GM18870 (cell line): Measurements from ENCODE around the gene PRIM2.
A peak's percentile ranks its signal among the peaks of the same experiment; 100 is the strongest.
"Not testable (repeated sequence)": the region's sequence is repeated elsewhere in the genome, so short reads cannot be mapped to it uniquely, and the experiment has no call there.

Source experiments
- ATAC-seq: cut with Tn5 transposase; IDR thresholded peaks from one replicate; pipeline ENCODE4 v1.9.1; 2021; ENCODE audit warnings: moderate library complexity; ENCODE audit not compliant: unreplicated experiment

PRIM2 gene

DNA sequence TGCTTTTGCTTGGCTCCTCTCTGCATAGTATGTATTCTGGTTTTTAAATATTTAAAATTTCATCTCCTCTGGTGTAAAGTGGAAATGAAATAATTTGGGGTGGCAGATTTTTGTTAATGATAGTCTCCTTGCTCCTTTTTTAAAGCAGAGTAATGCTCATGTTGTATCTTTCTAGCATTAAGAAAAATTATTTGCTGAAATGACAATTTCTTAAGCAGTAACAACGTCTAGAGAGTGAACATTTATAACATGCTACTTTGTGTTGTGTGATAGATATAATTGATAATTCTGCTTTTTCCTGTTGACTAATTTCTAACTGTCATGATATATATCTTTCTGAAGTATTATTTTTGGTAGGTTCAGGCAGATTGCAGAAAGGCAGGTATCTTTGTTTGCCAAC, 127.4 kb downstream of the PRIM2 start:
- ATAC-seq = not testable (repeated sequence)

- peak; percentile 30 for ATAC-seq
Observed at GRCh38 chr6:57445379-57445778, 127.9 kb downstream of the PRIM2 start.

- ATAC-seq = peak; percentile 60
Observed at GRCh38 chr6:57445790-57446468, 128.5 kb downstream of the PRIM2 start.

- ATAC-seq = not testable (repeated sequence)
Observed at GRCh38 chr6:57449496-57450066, 132.2 kb downstream of the PRIM2 start.

DNA sequence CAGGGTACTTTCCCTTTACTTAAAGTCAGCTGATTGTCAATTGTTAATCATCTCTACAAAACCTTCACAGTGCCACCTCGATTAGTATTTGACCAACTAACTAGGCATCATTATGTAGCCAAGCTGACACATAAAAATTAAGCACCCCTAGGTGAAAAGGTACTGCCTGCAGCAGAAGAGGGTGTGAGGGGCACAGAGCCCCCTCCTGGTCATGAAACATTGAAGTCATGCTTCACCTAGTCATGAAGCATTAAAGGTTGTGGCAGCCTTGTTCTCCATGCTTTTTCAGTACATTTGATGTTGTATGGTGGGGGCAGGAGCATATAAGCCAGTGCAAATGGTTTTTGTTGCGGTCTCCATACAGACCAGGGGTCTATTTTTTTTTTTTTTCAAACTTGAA, 142.4 kb downstream of the PRIM2 start:
- not testable (repeated sequence) for ATAC-seq

GRCh38 chr6:57461022-57461421, 143.6 kb downstream of the PRIM2 start:
- ATAC-seq = not testable (repeated sequence)

- ATAC-seq = not testable (repeated sequence)
Observed at GRCh38 chr6:57463809-57464208, 146.4 kb downstream of the PRIM2 start.

DNA sequence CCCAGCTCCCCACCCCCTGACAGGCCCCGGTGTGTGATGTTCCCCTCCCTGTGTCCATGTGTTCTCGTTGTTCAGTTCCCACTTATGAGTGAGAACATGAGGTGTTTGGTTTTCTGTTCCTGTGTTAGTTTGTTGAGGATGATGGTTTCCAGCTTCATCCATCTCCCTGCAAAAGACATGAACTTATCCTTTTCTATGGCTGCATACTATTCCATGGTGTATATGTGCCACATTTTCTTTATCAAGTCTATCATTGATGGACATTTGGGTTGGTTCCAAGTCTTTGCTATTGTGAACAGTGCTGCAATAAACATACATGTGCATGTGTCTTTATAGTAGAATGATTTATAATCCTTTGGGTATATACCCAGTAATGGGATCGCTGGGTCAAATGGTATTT, 148.5 kb downstream of the PRIM2 start:
- ATAC-seq = not testable (repeated sequence)

GRCh38 chr6:57469072-57469471, 151.6 kb downstream of the PRIM2 start:
- no peak for ATAC-seq

DNA sequence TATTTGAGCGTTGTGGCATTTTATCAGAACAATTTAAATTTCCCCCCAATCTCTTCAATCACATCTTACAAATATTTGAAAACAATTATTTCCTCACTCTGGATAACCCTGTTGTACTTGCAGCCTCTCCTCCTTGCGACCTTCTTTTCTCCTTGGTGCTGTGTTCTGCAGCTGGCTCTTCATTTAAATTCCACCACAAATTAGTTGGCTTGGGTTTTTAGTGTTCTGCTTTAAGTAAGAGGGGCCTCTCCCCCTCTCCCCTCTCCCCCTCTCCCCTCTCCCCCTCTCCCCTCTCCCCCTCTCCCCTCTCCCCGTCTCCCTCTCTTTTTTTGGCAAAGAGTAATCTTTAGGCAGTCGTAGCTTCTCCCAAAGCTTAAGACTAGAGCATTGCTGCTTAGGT, 152.7 kb downstream of the PRIM2 start:
- ATAC-seq = not testable (repeated sequence)

DNA sequence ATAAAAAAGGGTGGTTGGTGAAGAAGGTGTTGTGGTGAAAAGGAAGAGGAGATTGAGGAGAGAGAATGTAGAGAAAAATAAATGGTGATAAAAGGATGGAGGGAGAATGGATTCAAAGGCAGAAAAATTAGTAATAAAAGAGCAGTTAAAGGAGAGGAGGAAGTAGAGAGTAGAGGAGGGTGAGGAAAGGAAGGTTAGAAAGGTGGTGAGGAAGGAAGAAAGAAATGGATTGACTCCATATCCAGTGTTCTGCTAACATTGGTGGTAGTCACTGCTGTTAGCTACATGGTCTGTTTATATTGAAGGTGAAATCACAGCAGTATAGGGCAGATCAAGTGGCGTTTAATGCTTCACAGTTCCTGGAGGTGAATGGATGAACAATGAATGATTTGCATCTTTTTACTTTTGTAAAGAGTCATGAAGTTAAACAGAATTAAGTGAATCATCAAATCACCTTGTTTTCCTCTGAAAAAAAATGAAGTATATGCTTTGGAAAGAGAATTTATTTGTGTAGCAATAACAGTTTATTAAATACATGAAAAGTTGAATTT, 154.0 kb downstream of the PRIM2 start:
- not testable (repeated sequence) for ATAC-seq

GRCh38 chr6:57472861-57473362, 155.5 kb downstream of the PRIM2 start:
- ATAC-seq = not testable (repeated sequence)

GRCh38 chr6:57474862-57475475, 157.5 kb downstream of the PRIM2 start:
- not testable (repeated sequence) for ATAC-seq

DNA sequence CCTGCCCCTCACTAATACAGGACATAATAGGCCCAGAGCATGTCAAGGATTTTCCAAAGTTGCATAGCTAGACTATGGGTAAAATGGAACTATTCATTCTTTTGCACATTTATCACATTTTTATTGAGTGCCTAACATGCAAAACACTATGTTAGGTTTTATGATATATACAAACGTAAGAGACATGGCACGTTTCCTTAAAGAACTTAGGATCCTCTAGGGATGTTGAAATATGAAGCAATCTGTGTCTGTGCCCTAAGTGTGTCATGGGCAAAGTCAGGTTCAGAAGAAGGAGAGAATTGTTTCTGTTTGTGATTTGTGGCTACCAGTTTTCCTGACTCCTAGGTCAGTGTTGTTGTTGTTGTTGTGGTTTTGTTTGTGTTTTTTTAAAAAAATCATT, 158.2 kb downstream of the PRIM2 start:
- not testable (repeated sequence) for ATAC-seq

- not testable (repeated sequence) for ATAC-seq
Observed at GRCh38 chr6:57480194-57480593, 162.8 kb downstream of the PRIM2 start.

GRCh38 chr6:57481121-57481520, 163.7 kb downstream of the PRIM2 start:
- not testable (repeated sequence) for ATAC-seq

DNA sequence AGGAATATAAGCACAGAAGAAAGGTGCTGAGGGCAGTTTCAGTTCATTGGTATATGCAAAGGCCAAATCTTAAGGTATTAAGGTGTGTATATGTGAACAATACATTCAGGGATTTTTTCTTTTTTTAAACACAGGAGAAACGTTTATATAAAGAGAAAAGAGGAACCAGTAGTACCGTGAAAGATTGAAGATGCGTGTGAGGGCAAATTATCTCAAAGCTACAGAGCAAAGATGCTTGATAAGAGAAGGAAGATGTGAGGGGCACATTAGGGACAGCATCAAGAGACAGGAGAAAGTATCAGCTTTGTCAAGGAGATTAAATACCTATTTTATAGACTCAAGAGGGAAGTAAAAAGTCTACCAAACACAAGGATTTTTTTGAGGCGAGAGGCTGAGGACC, 165.0 kb downstream of the PRIM2 start:
- ATAC-seq = not testable (repeated sequence)

DNA sequence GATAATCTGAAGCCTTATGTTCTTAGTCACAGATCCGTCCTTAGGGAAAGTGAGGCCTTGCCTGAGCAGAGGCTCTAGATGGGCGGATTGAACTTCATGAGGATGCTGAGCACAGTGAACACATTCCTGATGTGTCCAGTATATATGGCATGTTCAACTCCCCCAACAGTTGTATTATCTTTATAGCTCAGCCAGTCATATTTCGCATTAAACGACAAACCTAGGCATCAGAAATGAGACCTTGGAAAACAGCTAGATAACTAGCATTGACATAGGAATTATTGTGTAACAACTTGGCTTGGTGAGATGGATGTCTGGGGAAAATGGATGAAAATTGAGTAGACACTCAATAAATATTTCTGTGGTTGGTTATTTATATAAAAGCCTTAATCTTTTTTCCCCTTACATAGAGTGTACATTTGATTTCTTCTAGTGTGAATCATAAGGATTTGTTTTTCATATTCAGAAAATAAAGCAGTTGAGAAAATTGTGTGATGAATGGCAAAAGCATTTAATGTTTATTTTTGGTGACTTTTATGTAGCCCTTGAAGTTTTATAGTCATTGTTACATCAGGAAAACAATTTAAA, 169.2 kb downstream of the PRIM2 start:
- not testable (repeated sequence) for ATAC-seq

GRCh38 chr6:57488551-57488950, 171.1 kb downstream of the PRIM2 start:
- not testable (repeated sequence) for ATAC-seq

- ATAC-seq = not testable (repeated sequence)
Observed at GRCh38 chr6:57489887-57490286, 172.5 kb downstream of the PRIM2 start.

DNA sequence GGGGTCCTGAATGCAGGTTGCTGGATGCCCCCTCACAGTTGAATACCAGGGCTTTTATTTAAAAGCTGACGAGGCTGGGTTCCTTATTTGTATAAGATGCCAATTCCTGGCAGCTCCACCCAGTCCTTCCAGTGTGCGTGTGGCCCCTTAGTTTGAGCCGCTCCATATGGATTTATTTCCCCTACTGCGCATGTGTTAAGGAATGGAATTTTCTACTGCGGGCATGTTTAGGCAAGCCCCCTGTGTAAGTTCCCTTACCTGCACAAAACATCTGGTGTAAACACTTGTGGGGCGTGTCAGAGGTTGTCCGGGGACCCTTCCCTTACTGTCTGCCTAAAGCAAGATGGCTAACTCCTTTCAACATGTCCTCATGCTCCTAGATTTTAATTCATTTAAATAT, 174.4 kb downstream of the PRIM2 start:
- ATAC-seq = not testable (repeated sequence)
